IMR-90 (cell line): ENCODE data around the gene AFG1L. TPM values are rescaled to one million over a fixed set of nuclear protein-coding genes. Genes with fewer than 3 reads are reported as not detected.

Experiments used
- ATAC-seq: fragments of 200-7000 bp; cut with Tn5 transposase; 2 replicates; pipeline ENCODE4 v1.9.1; 2020; ENCODE audit warnings: low read depth, mild to moderate bottlenecking, moderate library complexity
- BruUV-seq: library from RNA; stranded (reverse); fragments of 400-500 nt; replicated peaks from 2 replicates; lab custom pipeline; 2021; lab: Mats Ljungman, UMichigan
- CTCF ChIA-PET: fragments of 300-600 bp; formaldehyde crosslinking; extraction: SDS; loops from one replicate; lab custom pipeline; 2021; ENCODE audit warnings: antibody characterized with exemption; lab: Yijun Ruan, JAX
- POLR2A ChIA-PET: fragments of 300-600 bp; sonication (Branson Sonifier 250); formaldehyde crosslinking; loops from one replicate; lab custom pipeline; 2022; ENCODE audit warnings: antibody characterized with exemption; ENCODE audit not compliant: unreplicated experiment; lab: Charles Lee
- DNase-seq: peaks from one replicate; pipeline ENCODE4 v3.0.0; 2013
- H2AFZ ChIP-seq: replicated peaks from 2 replicates; pipeline ENCODE3; 2013; ENCODE audit warnings: low read length, mild to moderate bottlenecking; ENCODE audit not compliant: poor library complexity
- H2AK5ac ChIP-seq: 2 replicates; pipeline ENCODE4 v1.6.1; 2013; ENCODE audit warnings: low read depth, low read length, inconsistent platforms
- H2AK9ac ChIP-seq: replicated peaks from 2 replicates; pipeline ENCODE3; 2013; ENCODE audit warnings: mild to moderate bottlenecking, low read depth, low read length, moderate library complexity; ENCODE audit not compliant: poor library complexity
- H2BK120ac ChIP-seq: 2 replicates; pipeline ENCODE4 v1.6.1; 2013; ENCODE audit warnings: low read depth, low read length, inconsistent platforms
- H2BK15ac ChIP-seq: 3 replicates; pipeline ENCODE4 v1.6.1; 2013; ENCODE audit warnings: low read depth, low read length, inconsistent platforms
- H2BK20ac ChIP-seq: 2 replicates; pipeline ENCODE4 v1.6.1; 2013; ENCODE audit warnings: low read depth, mild to moderate bottlenecking, inconsistent platforms, low read length, moderate library complexity
- H2BK5ac ChIP-seq: 2 replicates; pipeline ENCODE4 v1.6.1; 2013; ENCODE audit warnings: mild to moderate bottlenecking, low read depth, low read length, inconsistent platforms; ENCODE audit not compliant: poor library complexity, severe bottlenecking
- H3K14ac ChIP-seq: replicated peaks from 2 replicates; pipeline ENCODE4 v1.6.1; 2013; ENCODE audit warnings: low read depth, low read length, inconsistent platforms
- H3K18ac ChIP-seq: 2 replicates; pipeline ENCODE4 v1.6.1; 2013; ENCODE audit warnings: low read depth, low read length, control low read depth
- H3K23ac ChIP-seq: 2 replicates; pipeline ENCODE4 v1.6.1; 2013; ENCODE audit warnings: low read depth, low read length, inconsistent platforms
- H3K27ac ChIP-seq: 2 replicates; pipeline ENCODE4 v1.5.1; 2013; ENCODE audit warnings: mild to moderate bottlenecking, control low read depth, low read length; ENCODE audit not compliant: insufficient read depth
- H3K27me3 ChIP-seq: 2 replicates; pipeline ENCODE4 v1.6.1; 2013; ENCODE audit warnings: low read length; ENCODE audit not compliant: control insufficient read depth, insufficient read depth
- H3K36me3 ChIP-seq: 2 replicates; pipeline ENCODE4 v1.6.1; 2013; ENCODE audit warnings: low read length, mixed read lengths; ENCODE audit not compliant: control insufficient read depth, insufficient read depth
- H3K4ac ChIP-seq: 2 replicates; pipeline ENCODE4 v1.6.1; 2013; ENCODE audit warnings: low read depth, low read length, inconsistent platforms
- H3K4me1 ChIP-seq: 2 replicates; pipeline ENCODE4 v1.6.1; 2013; ENCODE audit warnings: low read length, mixed read lengths; ENCODE audit not compliant: control insufficient read depth, insufficient read depth
- H3K4me2 ChIP-seq: 2 replicates; pipeline ENCODE4 v1.6.1; 2013; ENCODE audit warnings: low read depth, mild to moderate bottlenecking, control low read depth, low read length, moderate library complexity
- H3K4me3 ChIP-seq: 2 replicates; pipeline ENCODE4 v1.5.1; 2013; ENCODE audit warnings: low read depth, mild to moderate bottlenecking, control low read depth, low read length, moderate library complexity; ENCODE audit not compliant: insufficient read depth
- H3K56ac ChIP-seq: 2 replicates; pipeline ENCODE4 v1.6.1; 2013; ENCODE audit warnings: low read length, inconsistent platforms; ENCODE audit not compliant: insufficient read depth; ENCODE audit errors: extremely low read depth
- H3K79me1 ChIP-seq, 2 experiments: 2 replicates each; pipeline ENCODE4 v1.6.1; 2013; ENCODE audit warnings: low read length in 2 of 2, inconsistent platforms in 1 of 2, low read depth in 1 of 2
- H3K9ac ChIP-seq: 2 replicates; pipeline ENCODE4 v1.6.1; 2013; ENCODE audit warnings: low read depth, low read length, control low read depth
- H3K9me1 ChIP-seq: 2 replicates; pipeline ENCODE4 v1.6.1; 2013; ENCODE audit warnings: low read length, inconsistent platforms; ENCODE audit not compliant: insufficient read depth
- H3K9me3 ChIP-seq: 2 replicates; pipeline ENCODE4 v1.6.1; 2013; ENCODE audit warnings: low read length; ENCODE audit not compliant: control insufficient read depth, insufficient read depth
- H4K20me1 ChIP-seq: 2 replicates; pipeline ENCODE4 v1.6.1; 2013; ENCODE audit warnings: low read length, inconsistent platforms; ENCODE audit not compliant: insufficient read depth
- H4K5ac ChIP-seq: 2 replicates; pipeline ENCODE4 v1.6.1; 2013; ENCODE audit warnings: mild to moderate bottlenecking, low read depth, low read length, control low read depth
- H4K8ac ChIP-seq, 2 experiments: 2 replicates each; pipeline ENCODE4 v1.6.1; 2013; ENCODE audit warnings: low read depth in 2 of 2, low read length in 2 of 2, control low read depth in 1 of 2, inconsistent platforms in 1 of 2
- H4K91ac ChIP-seq: 2 replicates; pipeline ENCODE4 v1.6.1; 2013; ENCODE audit warnings: low read depth, low read length, inconsistent platforms; ENCODE audit not compliant: insufficient read depth
- BHLHE40 ChIP-seq: fragments of 150-350 bp; IDR thresholded peaks from 2 replicates; pipeline ENCODE4 v1.6.1; 2016; ENCODE audit warnings: mild to moderate bottlenecking, low read depth, low read length
- CEBPB ChIP-seq: IDR thresholded peaks from 2 replicates; pipeline ENCODE4 v1.6.1; 2012; ENCODE audit warnings: low read depth, low read length, improper control_type of control experiment
- CHD1 ChIP-seq: IDR thresholded peaks from 2 replicates; pipeline ENCODE4 v1.6.1; 2012; ENCODE audit warnings: low read depth, low read length, improper control_type of control experiment
- FOS ChIP-seq: fragments of 150-350 bp; IDR thresholded peaks from 2 replicates; pipeline ENCODE4 v1.6.1; 2016; ENCODE audit warnings: low read depth, low read length
- MAFK ChIP-seq: IDR thresholded peaks from 2 replicates; pipeline ENCODE4 v1.6.1; 2012; ENCODE audit warnings: low read depth, low read length, improper control_type of control experiment
- MXI1 ChIP-seq: IDR thresholded peaks from 2 replicates; pipeline ENCODE4 v1.6.1; 2012; ENCODE audit warnings: low read depth, mild to moderate bottlenecking, low read length, moderate library complexity, borderline replicate concordance
- NFE2L2 ChIP-seq: fragments of 150-350 bp; IDR thresholded peaks from 2 replicates; pipeline ENCODE4 v1.6.1; 2016; ENCODE audit warnings: low read depth, mild to moderate bottlenecking, low read length
- POLR2A ChIP-seq: IDR thresholded peaks from 2 replicates; pipeline ENCODE4 v1.6.1; 2012; ENCODE audit warnings: mild to moderate bottlenecking, low read depth, low read length
- RAD21 ChIP-seq: IDR thresholded peaks from 2 replicates; pipeline ENCODE4 v1.6.1; 2012; ENCODE audit warnings: low read length, improper control_type of control experiment
- RCOR1 ChIP-seq: IDR thresholded peaks from 2 replicates; pipeline ENCODE4 v1.6.1; 2012; ENCODE audit warnings: mild to moderate bottlenecking, low read length, improper control_type of control experiment; ENCODE audit not compliant: insufficient replicate concordance
- RFX5 ChIP-seq: IDR thresholded peaks from 2 replicates; pipeline ENCODE4 v1.8.0; 2012; ENCODE audit warnings: low read depth, mild to moderate bottlenecking, low read length, moderate library complexity
- SMC3 ChIP-seq: fragments of 150-350 bp; IDR thresholded peaks from 2 replicates; pipeline ENCODE4 v1.6.1; 2016; ENCODE audit warnings: low read depth, mild to moderate bottlenecking, antibody characterized with exemption, low read length, moderate library complexity
- WGBS, 2 experiments: methylation state at CpG; one replicate each; pipeline versions ENCODE4 v1.1.5 to v1.1.7; 2013; ENCODE audit warnings: missing lambda C conversion rate in 2 of 2; ENCODE audit not compliant: insufficient read length in 1 of 2; ENCODE audit errors: extremely low coverage in 2 of 2; 5-methylcytosine and 5-hydroxymethylcytosine counted together
- dilution Hi-C: fragments of 300-500 bp; cut with HindIII; formaldehyde crosslinking; loops from one replicate; pipeline ENCODE4 v1.14.3; 2018; ENCODE audit warnings: low sequenced_read_pairs; ENCODE audit not compliant: unreplicated experiment
- in situ Hi-C: fragments of 300-500 bp; cut with MboI; formaldehyde crosslinking; loops from 3 replicates; pipeline ENCODE4 v1.14.3; 2019; ENCODE audit warnings: low sequenced_read_pairs, inconsistent platforms, mixed read lengths
- intact Hi-C: fragments of 100-400 bp; cut with micrococcal nuclease; formaldehyde crosslinking; loops from 2 replicates; pipeline ENCODE4 v1.10.0; 2022
- polyA plus RNA-seq, 3 experiments: library from polyadenylated mRNA; depleted of rRNA; stranded (reverse); fragments of >200 nt; gene quantifications; 2 replicates each; pipeline ENCODE4 v1.2.3, GENCODE V29; 2012; ENCODE audit warnings: low replicate concordance in 1 of 3
- total RNA-seq: library from RNA; depleted of rRNA; stranded (reverse); fragments of >200 nt; gene quantifications from 2 replicates; pipeline ENCODE4 v1.2.3, GENCODE V29; 2012
- TF ChIP-seq, protein P1 (sequence below): fragments of 150-350 bp; IDR thresholded peaks from 2 replicates; pipeline ENCODE4 v1.6.1; 2017; ENCODE audit warnings: mild to moderate bottlenecking, antibody characterized with exemption, low read length, low read depth
- TF ChIP-seq, protein P2 (sequence below): fragments of 150-350 bp; IDR thresholded peaks from 2 replicates; pipeline ENCODE4 v1.6.1; 2016; ENCODE audit warnings: low read depth, mild to moderate bottlenecking, low read length, moderate library complexity, borderline replicate concordance

Gene AFG1L
- total and polyA plus RNA-seq, 2 of the 4 experiments (the other 2 are of a cell fraction), result 1.0 to 2.0 TPM

DNA sequence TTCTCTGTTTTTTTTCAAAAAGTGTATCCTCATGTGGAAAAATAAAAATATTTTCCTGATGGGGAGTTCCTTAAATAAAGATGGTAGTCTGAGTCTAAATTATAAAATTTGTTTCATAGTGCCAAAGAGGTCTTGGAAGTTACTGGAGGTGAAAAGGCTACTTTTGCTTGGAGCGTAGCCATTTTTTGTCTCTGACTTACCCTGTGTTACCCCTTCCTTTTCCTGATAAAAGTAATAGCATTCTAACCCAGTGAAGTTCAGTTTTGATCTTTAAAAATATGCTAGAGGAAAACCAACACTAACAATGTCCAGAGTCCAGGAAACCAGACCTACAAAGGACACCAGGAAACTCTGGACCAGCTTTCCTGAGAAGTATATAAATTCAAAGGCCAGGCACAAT, 153.6 kb downstream of the AFG1L start:
- Histone ChIP-seq H4K91ac (no peak overlapping the region), H3K9me1 (no peaks in the 10 kb centered on the region), H3K18ac (no peak overlapping the region), H3K56ac (no peak overlapping the region), H3K4me1 (no peaks in the 10 kb centered on the region), H3K27me3 (no peaks in the 10 kb centered on the region), H3K4ac (no peak overlapping the region), H3K79me1 (no peaks in the 10 kb centered on the region), H3K9ac (no peak overlapping the region), H2BK120ac (no peak overlapping the region), H3K36me3 (no peaks in the 10 kb centered on the region), H4K20me1 (no peaks in the 10 kb centered on the region), H3K9me3 (no peaks in the 10 kb centered on the region), H3K14ac (no peak overlapping the region), H2BK5ac (no peak overlapping the region), H4K5ac (no peak overlapping the region), H3K4me3 (no peak overlapping the region), H3K4me2 (no peak overlapping the region), H2BK20ac (no peak overlapping the region), H3K23ac (no peak overlapping the region), H2AFZ (no peak overlapping the region), H2AK9ac (no peak overlapping the region), H2AK5ac (no peak overlapping the region), H4K8ac (no peak overlapping the region), H3K27ac (no peak overlapping the region), H2BK15ac (no peak overlapping the region)
- no peak for TF ChIP-seq MAFK
- no peak for TF ChIP-seq POLR2A
- TF ChIP-seq, protein P1, sequence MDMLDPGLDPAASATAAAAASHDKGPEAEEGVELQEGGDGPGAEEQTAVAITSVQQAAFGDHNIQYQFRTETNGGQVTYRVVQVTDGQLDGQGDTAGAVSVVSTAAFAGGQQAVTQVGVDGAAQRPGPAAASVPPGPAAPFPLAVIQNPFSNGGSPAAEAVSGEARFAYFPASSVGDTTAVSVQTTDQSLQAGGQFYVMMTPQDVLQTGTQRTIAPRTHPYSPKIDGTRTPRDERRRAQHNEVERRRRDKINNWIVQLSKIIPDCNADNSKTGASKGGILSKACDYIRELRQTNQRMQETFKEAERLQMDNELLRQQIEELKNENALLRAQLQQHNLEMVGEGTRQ, result no peak
- no peak for TF ChIP-seq FOS
- TF ChIP-seq CHD1, result no peak
- TF ChIP-seq MXI1, result no peak
- TF ChIP-seq RCOR1, result no peak
- TF ChIP-seq SMC3, result no peak
- TF ChIP-seq RFX5, result no peak
- no peak for TF ChIP-seq BHLHE40
- TF ChIP-seq NFE2L2, result no peak
- TF ChIP-seq CEBPB, result no peak
- TF ChIP-seq RAD21, result no peak
- TF ChIP-seq, protein P2, sequence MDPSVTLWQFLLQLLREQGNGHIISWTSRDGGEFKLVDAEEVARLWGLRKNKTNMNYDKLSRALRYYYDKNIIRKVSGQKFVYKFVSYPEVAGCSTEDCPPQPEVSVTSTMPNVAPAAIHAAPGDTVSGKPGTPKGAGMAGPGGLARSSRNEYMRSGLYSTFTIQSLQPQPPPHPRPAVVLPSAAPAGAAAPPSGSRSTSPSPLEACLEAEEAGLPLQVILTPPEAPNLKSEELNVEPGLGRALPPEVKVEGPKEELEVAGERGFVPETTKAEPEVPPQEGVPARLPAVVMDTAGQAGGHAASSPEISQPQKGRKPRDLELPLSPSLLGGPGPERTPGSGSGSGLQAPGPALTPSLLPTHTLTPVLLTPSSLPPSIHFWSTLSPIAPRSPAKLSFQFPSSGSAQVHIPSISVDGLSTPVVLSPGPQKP, result no peak
- ATAC-seq, result no peak
- no CpG with 5 or more reads among the region's 1 CpG for WGBS, 2 experiments
- BruUV-seq, result no TSS peak
- no peak for DNase-seq
- intact Hi-C loops, result no loop called here
- CTCF ChIA-PET, result no interaction called here
- in situ Hi-C loops, result no loop called here
- POLR2A ChIA-PET, result no interaction called here
- dilution Hi-C loops, result no loop called here
